Smooth muscle cell (in vitro differentiated cells): ENCODE results near the gene ZNF423. TPM values are rescaled to one million over a fixed set of nuclear protein-coding genes. Genes with fewer than 3 reads are reported as not detected.

Experiments used
- DNase-seq: peaks from one replicate; lab custom pipeline; 2025; ENCODE audit not compliant: unreplicated experiment; lab: John Stamatoyannopoulos, UW
- H2AFZ ChIP-seq: fragments of 200-600 bp; sonication (generic); 2 replicates; pipeline ENCODE4 v1.6.0; 2016; ENCODE audit warnings: antibody characterized with exemption, low read depth, mild to moderate bottlenecking
- H3F3A ChIP-seq: fragments of 200-600 bp; sonication (generic); 2 replicates; pipeline ENCODE4 v1.6.0; 2017; ENCODE audit warnings: antibody characterized with exemption, low read depth
- H3K27ac ChIP-seq: fragments of 200-600 bp; sonication (generic); 2 replicates; pipeline ENCODE4 v1.5.1; 2016; ENCODE audit warnings: low read depth, mild to moderate bottlenecking
- H3K27me3 ChIP-seq: fragments of 200-600 bp; sonication (generic); 2 replicates; pipeline ENCODE4 v1.6.1; 2016; ENCODE audit warnings: low read depth, mild to moderate bottlenecking
- H3K36me3 ChIP-seq: fragments of 200-600 bp; sonication (generic); 2 replicates; pipeline ENCODE4 v1.5.1; 2016; ENCODE audit warnings: low read depth
- H3K4me1 ChIP-seq: fragments of 200-600 bp; sonication (generic); 2 replicates; pipeline ENCODE4 v1.5.1; 2016; ENCODE audit warnings: low read depth
- H3K4me2 ChIP-seq: fragments of 200-600 bp; sonication (generic); 2 replicates; pipeline ENCODE4 v1.6.0; 2016; ENCODE audit warnings: mild to moderate bottlenecking
- H3K4me3 ChIP-seq: fragments of 200-600 bp; sonication (generic); 2 replicates; pipeline ENCODE4 v1.5.1; 2016; ENCODE audit warnings: mild to moderate bottlenecking
- H3K79me2 ChIP-seq: fragments of 200-600 bp; sonication (generic); 2 replicates; pipeline ENCODE4 v1.6.0; 2016; ENCODE audit warnings: low read depth, mild to moderate bottlenecking
- H3K9ac ChIP-seq: fragments of 200-600 bp; sonication (generic); 2 replicates; pipeline ENCODE4 v1.6.0; 2016; ENCODE audit warnings: low read depth
- H3K9me3 ChIP-seq: fragments of 200-600 bp; sonication (generic); replicated peaks from 2 replicates; pipeline ENCODE4 v1.5.1; 2016; ENCODE audit warnings: low read depth
- H4K20me1 ChIP-seq: fragments of 200-600 bp; sonication (generic); 2 replicates; pipeline ENCODE4 v1.6.0; 2016; ENCODE audit warnings: low read depth
- CTCF ChIP-seq: fragments of 200-600 bp; sonication (generic); IDR thresholded peaks from 2 replicates; pipeline ENCODE4 v1.5.1; 2017; ENCODE audit warnings: borderline replicate concordance, mild to moderate bottlenecking, antibody characterized with exemption; ENCODE audit not compliant: insufficient read depth, poor library complexity, severe bottlenecking
- WGBS: methylation state at CpG from one replicate; pipeline ENCODE4 v1.1.7; 2016; ENCODE audit warnings: low lambda C conversion rate; 5-methylcytosine and 5-hydroxymethylcytosine counted together
- polyA plus RNA-seq: library from polyadenylated mRNA; unstranded; fragments of >200 nt; fragmentation: Nextera tagmentation; extraction: Ambion mirVana; gene quantifications from 2 replicates; pipeline ENCODE4 v1.2.1, GENCODE V29; 2016
- total RNA-seq: library from RNA; depleted of rRNA; stranded (reverse); fragments of >200 nt; gene quantifications from 2 replicates; pipeline ENCODE4 v1.2.3, GENCODE V29; 2014

ZNF423 gene
- total and polyA plus RNA-seq, 2 experiments from 2014 or later = 6.9 to 7.0 TPM

GRCh38 chr16:49453021-49453420 is 402.9 kb downstream of the ZNF423 start:
- Histone ChIP-seq H3K4me2 (no peak overlapping the region), H4K20me1 (no peaks in the 10 kb centered on the region), H3K27me3 (peaks cover 5% of the 10 kb centered on the region), H3K9me3 (no peaks in the 10 kb centered on the region), H3F3A (no peaks in the 10 kb centered on the region), H3K36me3 (no peaks in the 10 kb centered on the region), H2AFZ (no peak overlapping the region), H3K4me3 (no peak overlapping the region), H3K79me2 (no peaks in the 10 kb centered on the region), H3K27ac (no peak overlapping the region), H3K4me1 (no peaks in the 10 kb centered on the region), H3K9ac (no peak overlapping the region)
- no peak for DNase-seq
- WGBS = 98% methylated on average over 5 of the region's 5 CpGs
- TF ChIP-seq CTCF = no peak

- no peaks in the 10 kb centered on the region for H3K4me1 ChIP-seq
- no peak overlapping the region for H3K27ac ChIP-seq
- H3K27me3 ChIP-seq = peaks cover 5% of the 10 kb centered on the region
- no peak for TF ChIP-seq CTCF
- no peak overlapping the region for H3K4me3 ChIP-seq
- H3K9ac ChIP-seq = no peak overlapping the region
- H3K4me2 ChIP-seq = no peak overlapping the region
- H3F3A ChIP-seq = no peaks in the 10 kb centered on the region
- no peaks in the 10 kb centered on the region for H3K36me3 ChIP-seq
- H3K79me2 ChIP-seq = no peaks in the 10 kb centered on the region
- no peaks in the 10 kb centered on the region for H3K9me3 ChIP-seq
- DNase-seq = no peak
- H2AFZ ChIP-seq = no peak overlapping the region
- H4K20me1 ChIP-seq = no peaks in the 10 kb centered on the region
- WGBS = 73% methylated on average over 14 of the region's 14 CpGs
Observed at GRCh38 chr16:49452578-49452977, 403.3 kb downstream of the ZNF423 start.

GRCh38 chr16:49452108-49452507 is 403.8 kb downstream of the ZNF423 start:
- H3K4me2 ChIP-seq = no peak overlapping the region

More at GRCh38 chr16:49452108-49452507, 403.8 kb downstream of the ZNF423 start:
- Histone ChIP-seq H3K4me3 (no peak overlapping the region), H3K36me3 (no peaks in the 10 kb centered on the region), H3K9me3 (no peaks in the 10 kb centered on the region), H3K79me2 (no peaks in the 10 kb centered on the region), H3K9ac (no peak overlapping the region), H3K27me3 (peaks cover 5% of the 10 kb centered on the region), H3K4me1 (no peaks in the 10 kb centered on the region), H4K20me1 (no peaks in the 10 kb centered on the region), H3K27ac (no peak overlapping the region), H2AFZ (no peak overlapping the region), H3F3A (no peaks in the 10 kb centered on the region)
- no peak for DNase-seq
- 76% methylated on average over 4 of the region's 4 CpGs for WGBS
- TF ChIP-seq CTCF = no peak
